Astrocyte (in vitro differentiated cells and primary cell): ENCODE data around the gene SOHLH2.

Experiments
- EZH2 ChIP-seq: IDR thresholded peaks from 2 replicates; pipeline ENCODE4 v1.6.1; 2012; ENCODE audit warnings: mild to moderate bottlenecking, low read length, inconsistent platforms; ENCODE audit not compliant: insufficient read depth
- TF ChIP-seq, protein P1 (sequence below): IDR thresholded peaks from 2 replicates; pipeline ENCODE4 v1.5.1; 2011; ENCODE audit warnings: low read depth, mild to moderate bottlenecking, inconsistent platforms, low read length, moderate library complexity; ENCODE audit not compliant: insufficient read depth

- TF ChIP-seq, protein P1, sequence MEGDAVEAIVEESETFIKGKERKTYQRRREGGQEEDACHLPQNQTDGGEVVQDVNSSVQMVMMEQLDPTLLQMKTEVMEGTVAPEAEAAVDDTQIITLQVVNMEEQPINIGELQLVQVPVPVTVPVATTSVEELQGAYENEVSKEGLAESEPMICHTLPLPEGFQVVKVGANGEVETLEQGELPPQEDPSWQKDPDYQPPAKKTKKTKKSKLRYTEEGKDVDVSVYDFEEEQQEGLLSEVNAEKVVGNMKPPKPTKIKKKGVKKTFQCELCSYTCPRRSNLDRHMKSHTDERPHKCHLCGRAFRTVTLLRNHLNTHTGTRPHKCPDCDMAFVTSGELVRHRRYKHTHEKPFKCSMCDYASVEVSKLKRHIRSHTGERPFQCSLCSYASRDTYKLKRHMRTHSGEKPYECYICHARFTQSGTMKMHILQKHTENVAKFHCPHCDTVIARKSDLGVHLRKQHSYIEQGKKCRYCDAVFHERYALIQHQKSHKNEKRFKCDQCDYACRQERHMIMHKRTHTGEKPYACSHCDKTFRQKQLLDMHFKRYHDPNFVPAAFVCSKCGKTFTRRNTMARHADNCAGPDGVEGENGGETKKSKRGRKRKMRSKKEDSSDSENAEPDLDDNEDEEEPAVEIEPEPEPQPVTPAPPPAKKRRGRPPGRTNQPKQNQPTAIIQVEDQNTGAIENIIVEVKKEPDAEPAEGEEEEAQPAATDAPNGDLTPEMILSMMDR, result no peak
- no peak for TF ChIP-seq EZH2
Observed at GRCh38 chr13:36135876-36136275, 78.5 kb downstream of the SOHLH2 start.
